Prostate gland (tissue), 2 donors: ENCODE results near the gene ADM5.

Experiments
- POLR2AphosphoS5 ChIP-seq: sonication (generic); formaldehyde crosslinking; IDR thresholded peaks from one replicate; pipeline ENCODE4 v1.6.1; 2017; ENCODE audit warnings: antibody characterized with exemption
- TF ChIP-seq, protein P1 (sequence below), 4 experiments: fragments of 200-600 bp in 2 of 4; fragments of 450-650 bp in 2 of 4; sonication (generic) in 2 of 4; IDR thresholded peaks; 1 replicate in 3 of 4; 2 replicates in 1 of 4; pipeline ENCODE4 v1.5.1; 2016 to 2019; ENCODE audit warnings: antibody characterized with exemption in 4 of 4, mild to moderate bottlenecking in 2 of 4, moderate library complexity in 2 of 4

DNA sequence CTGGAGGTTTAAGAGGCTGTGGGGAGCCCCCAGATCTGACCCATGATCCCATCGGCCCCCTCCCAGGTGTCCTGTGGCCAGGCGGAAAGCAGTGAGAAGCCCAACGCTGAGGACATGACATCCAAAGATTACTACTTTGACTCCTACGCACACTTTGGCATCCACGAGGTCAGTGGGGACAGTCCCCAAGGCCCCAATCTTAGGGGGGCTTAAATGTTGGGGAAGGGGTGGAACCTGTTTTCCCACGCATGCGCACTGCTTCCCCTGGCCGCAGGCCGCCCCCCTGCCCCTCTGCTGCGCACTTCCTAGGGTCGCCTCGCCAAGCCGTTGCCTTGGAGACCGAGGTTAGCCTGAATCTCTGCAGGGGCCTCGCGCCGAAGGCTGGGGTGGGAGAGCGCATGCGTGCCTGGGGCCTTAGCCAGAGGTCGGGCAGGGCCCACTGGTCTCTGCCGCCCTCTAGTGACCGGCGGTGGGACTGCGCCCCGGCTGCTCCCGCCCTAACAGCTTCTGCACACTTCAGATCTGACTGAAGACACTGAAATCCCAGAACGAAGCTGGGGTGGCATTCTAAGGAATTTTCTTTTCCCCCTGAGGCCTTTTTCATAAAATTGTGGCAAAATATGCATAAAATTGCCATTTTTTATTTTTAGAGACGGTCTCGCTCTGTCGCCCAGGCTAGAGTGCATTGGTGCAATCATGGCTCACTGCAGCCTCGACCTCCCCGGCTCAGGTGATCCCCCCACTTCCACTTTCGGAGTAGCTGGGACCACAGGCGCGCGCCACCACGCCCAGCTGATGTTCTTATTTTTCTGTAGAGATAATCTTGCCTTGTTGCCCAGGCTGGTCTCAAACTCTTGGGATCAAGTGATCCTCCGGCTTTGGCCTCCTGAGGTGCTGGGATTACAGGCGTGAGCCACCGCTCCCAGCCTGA is 8.7 kb upstream of the ADM5 start:
- TF ChIP-seq POLR2AphosphoS5, result peak; percentile 82
- TF ChIP-seq, protein P1, sequence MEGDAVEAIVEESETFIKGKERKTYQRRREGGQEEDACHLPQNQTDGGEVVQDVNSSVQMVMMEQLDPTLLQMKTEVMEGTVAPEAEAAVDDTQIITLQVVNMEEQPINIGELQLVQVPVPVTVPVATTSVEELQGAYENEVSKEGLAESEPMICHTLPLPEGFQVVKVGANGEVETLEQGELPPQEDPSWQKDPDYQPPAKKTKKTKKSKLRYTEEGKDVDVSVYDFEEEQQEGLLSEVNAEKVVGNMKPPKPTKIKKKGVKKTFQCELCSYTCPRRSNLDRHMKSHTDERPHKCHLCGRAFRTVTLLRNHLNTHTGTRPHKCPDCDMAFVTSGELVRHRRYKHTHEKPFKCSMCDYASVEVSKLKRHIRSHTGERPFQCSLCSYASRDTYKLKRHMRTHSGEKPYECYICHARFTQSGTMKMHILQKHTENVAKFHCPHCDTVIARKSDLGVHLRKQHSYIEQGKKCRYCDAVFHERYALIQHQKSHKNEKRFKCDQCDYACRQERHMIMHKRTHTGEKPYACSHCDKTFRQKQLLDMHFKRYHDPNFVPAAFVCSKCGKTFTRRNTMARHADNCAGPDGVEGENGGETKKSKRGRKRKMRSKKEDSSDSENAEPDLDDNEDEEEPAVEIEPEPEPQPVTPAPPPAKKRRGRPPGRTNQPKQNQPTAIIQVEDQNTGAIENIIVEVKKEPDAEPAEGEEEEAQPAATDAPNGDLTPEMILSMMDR (IDR thresholded peaks at IDR 0.05), result peak; percentile 98
